ENCODE measurements around the gene HIC2.
"Not testable (repeated sequence)": the region's sequence is repeated elsewhere in the genome, so short reads cannot be mapped to it uniquely, and the experiment has no call there.

The HIC2 gene

GRCh38 chr22:21451545-21452520 lies 34.7 kb downstream of the HIC2 start:
- DNase-seq, result no peak

- not testable (repeated sequence) for DNase-seq
These were observed 35.5 kb downstream of the HIC2 start for GRCh38 chr22:21452666-21453065.

- not testable (repeated sequence) for DNase-seq
These were observed 37.8 kb downstream of the HIC2 start for GRCh38 chr22:21454998-21455333.

- DNase-seq, result no peak
These were observed 38.3 kb downstream of the HIC2 start for GRCh38 chr22:21455334-21456089.

- DNase-seq, result no peak
These were observed 40.0 kb downstream of the HIC2 start for GRCh38 chr22:21457023-21457787.

GRCh38 chr22:21462672-21463071 lies 45.5 kb downstream of the HIC2 start:
- not testable (repeated sequence) for DNase-seq

- DNase-seq, result not testable (repeated sequence)
These were observed 50.4 kb downstream of the HIC2 start, which contains the start of gene TMEM191C for GRCh38 chr22:21467337-21468193. Gene TMEM191C (plus strand): TSS chr22:21467387. CDS start chr22:21467460, 73 bp downstream.

- not testable (repeated sequence) for DNase-seq
These were observed 51.3 kb downstream of the HIC2 start for GRCh38 chr22:21468194-21469096.

- not testable (repeated sequence) for DNase-seq
These were observed 52.2 kb downstream of the HIC2 start for GRCh38 chr22:21469097-21469994.

- not testable (repeated sequence) for DNase-seq
These were observed 55.8 kb downstream of the HIC2 start for GRCh38 chr22:21472984-21473383.

GRCh38 chr22:21473664-21474063 lies 56.5 kb downstream of the HIC2 start:
- DNase-seq, result not testable (repeated sequence)

- DNase-seq, result not testable (repeated sequence)
These were observed 66.9 kb downstream of the HIC2 start for GRCh38 chr22:21484039-21484438.

GRCh38 chr22:21487723-21488122 lies 70.6 kb downstream of the HIC2 start:
- DNase-seq, result not testable (repeated sequence)

- DNase-seq, result not testable (repeated sequence)
These were observed 72.0 kb downstream of the HIC2 start for GRCh38 chr22:21489149-21489680.

- not testable (repeated sequence) for DNase-seq
These were observed 73.4 kb downstream of the HIC2 start for GRCh38 chr22:21490556-21490955.

- DNase-seq, result not testable (repeated sequence)
These were observed 75.1 kb downstream of the HIC2 start for GRCh38 chr22:21492271-21492670.

- not testable (repeated sequence) for DNase-seq
These were observed 76.9 kb downstream of the HIC2 start for GRCh38 chr22:21493789-21494782.

GRCh38 chr22:21497984-21498383 lies 80.8 kb downstream of the HIC2 start:
- DNase-seq, result not testable (repeated sequence)
